Stimulated activated naive CD8-positive, alpha-beta T cell treated with anti-CD3 and anti-CD28 coated beads, Interleukin-15, Interleukin-2, amounts not matched to agents 100 U/mL and 50 U/mL, for 24 hours (primary cell): ENCODE measurements around the gene VANGL1.

Experiments
- ATAC-seq: fragments of 150-1000 bp; cut with Tn5 transposase; one replicate; pipeline ENCODE4 v1.10.0; 2021
- DNase-seq: peaks from one replicate; pipeline ENCODE4 v3.0.0; 2021

Gene VANGL1

GRCh38 chr1:115744646-115745275 lies 103.0 kb downstream of the VANGL1 start:
- DNase-seq: no peak
- ATAC-seq: no peak

DNA sequence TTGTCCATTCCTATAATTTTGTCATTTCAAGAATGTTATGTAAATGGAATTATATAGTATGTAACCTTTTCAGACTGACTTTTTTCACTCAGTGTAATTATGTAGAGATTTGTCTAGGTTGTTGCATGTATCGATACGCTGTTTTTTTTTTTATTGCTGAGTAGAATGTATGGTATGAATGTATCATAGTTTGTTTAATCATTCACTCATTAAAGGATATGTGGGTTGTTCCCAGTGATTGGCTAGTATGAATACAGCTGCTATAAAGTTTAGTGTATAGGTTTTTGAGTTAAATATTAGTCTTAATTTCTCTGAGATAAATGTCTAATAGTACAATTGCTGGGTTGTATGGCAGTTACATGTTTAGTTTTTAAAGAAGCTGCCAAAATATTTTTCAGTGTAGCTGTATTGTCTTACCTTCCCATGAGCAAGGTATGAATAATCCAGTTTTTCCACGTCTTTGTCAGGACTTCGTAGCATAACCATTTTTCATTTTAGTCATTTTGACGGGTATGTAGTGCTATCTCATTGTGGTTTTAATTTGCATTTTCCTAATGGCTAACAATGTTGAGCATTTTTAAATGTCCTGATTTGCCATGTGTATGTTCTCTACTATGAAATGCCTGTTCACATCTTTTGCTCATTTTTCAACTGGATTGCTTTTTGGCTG lies 104.4 kb downstream of the VANGL1 start:
- ATAC-seq (no peak), DNase-seq (no peak)
